HUES6 (cell line): ENCODE data around the gene PAPSS1.
"Not testable (repeated sequence)": the region's sequence is repeated elsewhere in the genome, so short reads cannot be mapped to it uniquely, and the experiment has no call there.

Source experiments
- H3K27ac ChIP-seq: 2 replicates; pipeline ENCODE4 v1.7.0; 2013; ENCODE audit warnings: low read depth, mild to moderate bottlenecking, low read length, inconsistent platforms
- H3K27me3 ChIP-seq: 2 replicates; pipeline ENCODE4 v1.6.1; 2013; ENCODE audit warnings: low read length; ENCODE audit not compliant: control insufficient read depth, insufficient read depth
- H3K36me3 ChIP-seq: 2 replicates; pipeline ENCODE4 v1.6.1; 2013; ENCODE audit warnings: low read length; ENCODE audit not compliant: control insufficient read depth, insufficient read depth
- H3K4me1 ChIP-seq: 2 replicates; pipeline ENCODE4 v1.6.1; 2013; ENCODE audit warnings: low read length; ENCODE audit not compliant: control insufficient read depth, insufficient read depth
- H3K4me3 ChIP-seq: 2 replicates; pipeline ENCODE4 v1.5.1; 2013; ENCODE audit warnings: low read depth, low read length
- H3K9ac ChIP-seq: one replicate; pipeline ENCODE4 v1.6.1; 2013; ENCODE audit warnings: mild to moderate bottlenecking, low read length
- H3K9me3 ChIP-seq: 2 replicates; pipeline ENCODE4 v1.6.1; 2013; ENCODE audit warnings: low read depth, low read length; ENCODE audit not compliant: control insufficient read depth, insufficient read depth

Gene PAPSS1

GRCh38 chr4:107742791-107743190 lies 22.8 kb upstream of the PAPSS1 start:
- no peak overlapping the region for H3K27ac ChIP-seq
- no peak overlapping the region for H3K4me3 ChIP-seq
- H3K4me1 ChIP-seq = peaks cover 10% of the 10 kb centered on the region; the same call in 1 of the 2 replicates
- no peaks in the 10 kb centered on the region for H3K36me3 ChIP-seq
- no peak overlapping the region for H3K9ac ChIP-seq
- no peaks in the 10 kb centered on the region for H3K27me3 ChIP-seq
- peaks cover 12% of the 10 kb centered on the region; the same call in 1 of the 2 replicates for H3K9me3 ChIP-seq

GRCh38 chr4:107742196-107742595 lies 22.2 kb upstream of the PAPSS1 start:
- H3K4me1 ChIP-seq = peaks cover 10% of the 10 kb centered on the region; the same call in 1 of the 2 replicates

GRCh38 chr4:107740950-107741701 lies 21.1 kb upstream of the PAPSS1 start:
- H3K4me1 ChIP-seq = peaks cover 10% of the 10 kb centered on the region; the same call in 1 of the 2 replicates
- no peak overlapping the region for H3K27ac ChIP-seq
- peaks cover 12% of the 10 kb centered on the region; the same call in 1 of the 2 replicates for H3K9me3 ChIP-seq
- peaks cover under 1% of the 10 kb centered on the region; the same call in 1 of the 2 replicates for H3K27me3 ChIP-seq
- H3K4me3 ChIP-seq = no peak overlapping the region
- H3K9ac ChIP-seq = no peak overlapping the region
- H3K36me3 ChIP-seq = no peaks in the 10 kb centered on the region

More at GRCh38 chr4:107742196-107742595, 22.2 kb upstream of the PAPSS1 start:
- Histone ChIP-seq H3K36me3 (no peaks in the 10 kb centered on the region), H3K27me3 (no peaks in the 10 kb centered on the region), H3K9me3 (peaks cover 12% of the 10 kb centered on the region; the same call in 1 of the 2 replicates), H3K4me3 (no peak overlapping the region), H3K27ac (no peak overlapping the region), H3K9ac (no peak overlapping the region)

GRCh38 chr4:107740381-107740780 lies 20.3 kb upstream of the PAPSS1 start:
- Histone ChIP-seq H3K9ac (no peak overlapping the region), H3K9me3 (peaks cover 9% of the 10 kb centered on the region; the same call in 1 of the 2 replicates), H3K36me3 (no peaks in the 10 kb centered on the region), H3K4me3 (no peak overlapping the region), H3K27ac (no peak overlapping the region), H3K4me1 (peaks cover 10% of the 10 kb centered on the region; the same call in 1 of the 2 replicates), H3K27me3 (peaks cover 8% of the 10 kb centered on the region; the same call in 1 of the 2 replicates)

GRCh38 chr4:107737450-107737849 lies 17.4 kb upstream of the PAPSS1 start:
- Histone ChIP-seq H3K4me1 (peaks cover 29% of the 10 kb centered on the region), H3K27ac (no peak overlapping the region), H3K36me3 (no peaks in the 10 kb centered on the region), H3K9ac (no peak overlapping the region), H3K9me3 (no peaks in the 10 kb centered on the region), H3K27me3 (peaks cover 17% of the 10 kb centered on the region; the same call in 1 of the 2 replicates), H3K4me3 (no peak overlapping the region)

GRCh38 chr4:107736924-107737448 lies 17.0 kb upstream of the PAPSS1 start:
- Histone ChIP-seq H3K27me3 (peaks cover 17% of the 10 kb centered on the region; the same call in 1 of the 2 replicates), H3K9me3 (no peaks in the 10 kb centered on the region), H3K4me1 (peaks cover 29% of the 10 kb centered on the region), H3K9ac (no peak overlapping the region), H3K4me3 (no peak overlapping the region), H3K36me3 (no peaks in the 10 kb centered on the region), H3K27ac (no peak overlapping the region)

- H3K4me1 ChIP-seq = peaks cover 26% of the 10 kb centered on the region
- H3K9me3 ChIP-seq = no peaks in the 10 kb centered on the region
Measured at GRCh38 chr4:107736037-107736436, 16.0 kb upstream of the PAPSS1 start.

GRCh38 chr4:107734120-107734519 lies 14.1 kb upstream of the PAPSS1 start:
- H3K9me3 ChIP-seq = no peaks in the 10 kb centered on the region
- H3K36me3 ChIP-seq = no peaks in the 10 kb centered on the region
- H3K4me1 ChIP-seq = peaks cover 20% of the 10 kb centered on the region
- no peak overlapping the region for H3K4me3 ChIP-seq
- no peak overlapping the region for H3K27ac ChIP-seq
- no peak overlapping the region for H3K9ac ChIP-seq
- H3K27me3 ChIP-seq = peaks cover 17% of the 10 kb centered on the region; the same call in 1 of the 2 replicates

More at GRCh38 chr4:107736037-107736436, 16.0 kb upstream of the PAPSS1 start:
- H3K9ac ChIP-seq = no peak overlapping the region
- H3K4me3 ChIP-seq = no peak overlapping the region
- H3K27ac ChIP-seq = no peak overlapping the region
- H3K27me3 ChIP-seq = peaks cover 17% of the 10 kb centered on the region; the same call in 1 of the 2 replicates
- H3K36me3 ChIP-seq = no peaks in the 10 kb centered on the region

GRCh38 chr4:107733431-107733925 lies 13.4 kb upstream of the PAPSS1 start:
- H3K9ac ChIP-seq = peak overlapping the region; percentile 17
- peaks cover 17% of the 10 kb centered on the region; the same call in 1 of the 2 replicates for H3K27me3 ChIP-seq
- no peak overlapping the region for H3K27ac ChIP-seq
- no peaks in the 10 kb centered on the region for H3K9me3 ChIP-seq
- peak overlapping the region; percentile 15; the same call in 1 of the 2 replicates for H3K4me3 ChIP-seq
- H3K4me1 ChIP-seq = peaks cover 20% of the 10 kb centered on the region
- H3K36me3 ChIP-seq = no peaks in the 10 kb centered on the region

GRCh38 chr4:107729050-107729449 lies 9.0 kb upstream of the PAPSS1 start:
- H3K27ac ChIP-seq, H3K36me3 ChIP-seq, H3K27me3 ChIP-seq, H3K9me3 ChIP-seq, H3K4me3 ChIP-seq, H3K9ac ChIP-seq: not testable (repeated sequence)
- peaks cover 13% of the 10 kb centered on the region for H3K4me1 ChIP-seq
